Measurements from ENCODE around the gene TMEM132D.

DNA sequence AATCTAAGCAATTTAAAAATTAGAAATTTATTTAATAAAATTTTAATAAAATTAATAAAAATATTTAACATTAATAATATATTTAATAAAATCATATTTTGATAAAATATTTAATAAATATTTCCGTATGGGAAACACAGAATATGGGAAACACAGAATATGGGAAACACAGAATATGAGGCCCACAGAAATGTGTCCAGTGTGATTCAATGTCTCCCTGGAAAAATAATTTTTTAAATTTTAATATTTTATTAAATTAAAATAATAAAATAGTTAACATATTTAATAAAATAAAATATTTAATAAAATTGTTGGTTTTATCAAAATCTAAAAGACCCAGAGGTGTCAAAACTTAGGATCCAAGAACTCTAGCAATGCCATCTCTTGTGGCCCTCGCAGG, 186.4 kb downstream of the TMEM132D start:
- TF ChIP-seq, protein P1, sequence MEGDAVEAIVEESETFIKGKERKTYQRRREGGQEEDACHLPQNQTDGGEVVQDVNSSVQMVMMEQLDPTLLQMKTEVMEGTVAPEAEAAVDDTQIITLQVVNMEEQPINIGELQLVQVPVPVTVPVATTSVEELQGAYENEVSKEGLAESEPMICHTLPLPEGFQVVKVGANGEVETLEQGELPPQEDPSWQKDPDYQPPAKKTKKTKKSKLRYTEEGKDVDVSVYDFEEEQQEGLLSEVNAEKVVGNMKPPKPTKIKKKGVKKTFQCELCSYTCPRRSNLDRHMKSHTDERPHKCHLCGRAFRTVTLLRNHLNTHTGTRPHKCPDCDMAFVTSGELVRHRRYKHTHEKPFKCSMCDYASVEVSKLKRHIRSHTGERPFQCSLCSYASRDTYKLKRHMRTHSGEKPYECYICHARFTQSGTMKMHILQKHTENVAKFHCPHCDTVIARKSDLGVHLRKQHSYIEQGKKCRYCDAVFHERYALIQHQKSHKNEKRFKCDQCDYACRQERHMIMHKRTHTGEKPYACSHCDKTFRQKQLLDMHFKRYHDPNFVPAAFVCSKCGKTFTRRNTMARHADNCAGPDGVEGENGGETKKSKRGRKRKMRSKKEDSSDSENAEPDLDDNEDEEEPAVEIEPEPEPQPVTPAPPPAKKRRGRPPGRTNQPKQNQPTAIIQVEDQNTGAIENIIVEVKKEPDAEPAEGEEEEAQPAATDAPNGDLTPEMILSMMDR (conservative IDR thresholded peaks at IDR 0.05; ENCODE audit: low read depth, low read length), result no peak
- no peak for TF ChIP-seq EZH2 (IDR thresholded peaks at IDR 0.05; ENCODE audit: borderline replicate concordance, low read depth, low read length, poor library complexity, severe bottlenecking)
